ENCODE measurements around the gene GP2. TPM values are rescaled to one million over a fixed set of nuclear protein-coding genes. Genes with fewer than 3 reads are reported as not detected.

GP2 gene
- total and polyA plus RNA-seq, 9 donors = 0.05 to 0.19 (median 0.08) TPM; not detected in 5

DNA sequence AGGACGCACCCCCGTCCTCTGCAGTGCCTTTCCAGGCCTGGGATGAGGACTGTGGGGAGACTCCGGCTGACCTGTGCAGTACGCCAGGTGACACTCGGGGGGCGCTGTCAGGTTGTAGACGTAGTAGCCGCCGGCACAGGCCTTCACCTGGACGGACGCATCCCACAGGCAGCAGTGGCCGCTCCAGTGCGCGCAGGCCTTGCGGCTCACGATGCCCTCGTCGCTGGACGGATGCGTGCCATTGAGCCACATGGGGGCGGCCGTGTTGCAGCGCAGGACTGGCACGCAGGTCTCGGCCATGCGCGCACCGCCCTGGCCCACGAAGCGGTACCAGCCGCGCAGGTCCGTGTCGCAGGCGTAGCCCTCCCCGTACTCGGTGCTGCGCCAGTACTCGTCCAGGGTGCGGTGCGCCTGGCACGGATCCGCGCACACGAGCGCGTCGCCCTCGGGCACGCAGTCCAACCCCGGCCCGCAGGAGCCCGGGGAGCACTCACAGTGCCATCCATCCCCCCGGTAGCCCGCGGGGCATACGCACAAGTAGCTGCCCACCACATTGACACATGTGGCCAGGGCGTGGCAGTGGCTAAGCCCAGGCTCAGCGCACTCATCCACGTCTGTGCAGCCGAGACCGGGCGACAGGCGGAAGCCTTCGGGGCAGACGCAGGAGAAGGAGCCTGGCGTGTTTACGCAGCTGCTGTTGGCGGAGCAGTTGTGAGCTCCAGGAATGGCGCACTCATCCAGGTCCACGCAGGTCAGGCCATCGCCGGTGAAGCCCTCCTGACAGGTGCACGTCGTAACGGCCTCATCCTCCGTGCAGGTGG lies 21.3 kb upstream of the GP2 start:
- WGBS (ENCODE audit: insufficient coverage) = 30% methylated on average over 77 of the region's 77 CpGs

GRCh38 chr16:20347666-20348364 lies 20.5 kb upstream of the GP2 start:
- H3K4me1 ChIP-seq (ENCODE audit: control insufficient read depth, insufficient read depth, low read length) = no peaks in the 10 kb centered on the region
- H3K4me3 ChIP-seq (ENCODE audit: low read length) = no peak overlapping the region
- no peaks in the 10 kb centered on the region for H3K36me3 ChIP-seq (ENCODE audit: control insufficient read depth, insufficient read depth, low read length)
- no peak for DNase-seq
- 69% methylated on average over 7 of the region's 12 CpGs for WGBS (ENCODE audit: insufficient coverage)
- no peak overlapping the region for H3K27ac ChIP-seq (ENCODE audit: low read length)
- no peaks in the 10 kb centered on the region for H3K9me3 ChIP-seq (replicated peaks; ENCODE audit: control insufficient read depth, low read depth, low read length)
- peaks cover 4% of the 10 kb centered on the region for H3K27me3 ChIP-seq (ENCODE audit: control insufficient read depth, insufficient read depth, low read length)

More for the DNA sequence above, 21.3 kb upstream of the GP2 start:
- no peaks in the 10 kb centered on the region for H3K9me3 ChIP-seq (replicated peaks; ENCODE audit: control insufficient read depth, low read depth, low read length)
- no peak overlapping the region for H3K4me3 ChIP-seq (ENCODE audit: low read length)
- H3K4me1 ChIP-seq (ENCODE audit: control insufficient read depth, insufficient read depth, low read length) = no peaks in the 10 kb centered on the region
- no peak overlapping the region for H3K27ac ChIP-seq (ENCODE audit: low read length)
- peaks cover 4% of the 10 kb centered on the region for H3K27me3 ChIP-seq (ENCODE audit: control insufficient read depth, insufficient read depth, low read length)
- DNase-seq = no peak
- no peaks in the 10 kb centered on the region for H3K36me3 ChIP-seq (ENCODE audit: control insufficient read depth, insufficient read depth, low read length)

- Histone ChIP-seq H3K9me3 (replicated peaks; ENCODE audit: control insufficient read depth, low read depth, low read length) (no peaks in the 10 kb centered on the region), H3K36me3 (ENCODE audit: control insufficient read depth, insufficient read depth, low read length) (no peaks in the 10 kb centered on the region), H3K4me1 (ENCODE audit: control insufficient read depth, insufficient read depth, low read length) (no peaks in the 10 kb centered on the region), H3K27me3 (ENCODE audit: control insufficient read depth, insufficient read depth, low read length) (peaks cover 4% of the 10 kb centered on the region), H3K4me3 (ENCODE audit: low read length) (no peak overlapping the region), H3K27ac (ENCODE audit: low read length) (no peak overlapping the region)
- WGBS (ENCODE audit: insufficient coverage) = 92% methylated on average over 3 of the region's 5 CpGs
- DNase-seq = no peak
Measured at GRCh38 chr16:20344611-20345010, 17.3 kb upstream of the GP2 start.

- Histone ChIP-seq H3K4me1 (ENCODE audit: control insufficient read depth, insufficient read depth, low read length) (no peaks in the 10 kb centered on the region), H3K9me3 (replicated peaks; ENCODE audit: control insufficient read depth, low read depth, low read length) (no peaks in the 10 kb centered on the region), H3K27ac (ENCODE audit: low read length) (no peak overlapping the region), H3K36me3 (ENCODE audit: control insufficient read depth, insufficient read depth, low read length) (no peaks in the 10 kb centered on the region), H3K27me3 (ENCODE audit: control insufficient read depth, insufficient read depth, low read length) (no peaks in the 10 kb centered on the region), H3K4me3 (ENCODE audit: low read length) (no peak overlapping the region)
- no peak for DNase-seq
- WGBS (ENCODE audit: insufficient coverage) = 94% methylated on average over 2 of the region's 3 CpGs
Measured at GRCh38 chr16:20339744-20340143, 12.4 kb upstream of the GP2 start.

- H3K4me3 ChIP-seq (ENCODE audit: low read length) = no peak overlapping the region
- H3K27me3 ChIP-seq (ENCODE audit: control insufficient read depth, insufficient read depth, low read length) = no peaks in the 10 kb centered on the region
- no CpG with 5 or more reads among the region's 2 CpGs for WGBS (ENCODE audit: insufficient coverage)
- no peaks in the 10 kb centered on the region for H3K9me3 ChIP-seq (replicated peaks; ENCODE audit: control insufficient read depth, low read depth, low read length)
- no peaks in the 10 kb centered on the region for H3K4me1 ChIP-seq (ENCODE audit: control insufficient read depth, insufficient read depth, low read length)
- DNase-seq = no peak
- H3K27ac ChIP-seq (ENCODE audit: low read length) = no peak overlapping the region
- H3K36me3 ChIP-seq (ENCODE audit: control insufficient read depth, insufficient read depth, low read length) = no peaks in the 10 kb centered on the region
Measured at GRCh38 chr16:20336955-20337354, 9.6 kb upstream of the GP2 start.

- Histone ChIP-seq H3K27me3 (ENCODE audit: control insufficient read depth, insufficient read depth, low read length) (no peaks in the 10 kb centered on the region), H3K4me3 (ENCODE audit: low read length) (no peak overlapping the region)
Measured at GRCh38 chr16:20334396-20334795, 7.1 kb upstream of the GP2 start.

GRCh38 chr16:20333120-20333519 lies 5.8 kb upstream of the GP2 start:
- H3K36me3 ChIP-seq (ENCODE audit: control insufficient read depth, insufficient read depth, low read length) = no peaks in the 10 kb centered on the region
- no peak overlapping the region for H3K4me3 ChIP-seq (ENCODE audit: low read length)
- no peak for DNase-seq
- no peaks in the 10 kb centered on the region for H3K9me3 ChIP-seq (replicated peaks; ENCODE audit: control insufficient read depth, low read depth, low read length)
- H3K27ac ChIP-seq (ENCODE audit: low read length) = no peak overlapping the region
- H3K27me3 ChIP-seq (ENCODE audit: control insufficient read depth, insufficient read depth, low read length) = no peaks in the 10 kb centered on the region
- no peaks in the 10 kb centered on the region for H3K4me1 ChIP-seq (ENCODE audit: control insufficient read depth, insufficient read depth, low read length)
- WGBS (ENCODE audit: insufficient coverage) = 69% methylated on average over 4 of the region's 5 CpGs

More at GRCh38 chr16:20334396-20334795, 7.1 kb upstream of the GP2 start:
- H3K9me3 ChIP-seq (replicated peaks; ENCODE audit: control insufficient read depth, low read depth, low read length) = no peaks in the 10 kb centered on the region
- no peaks in the 10 kb centered on the region for H3K36me3 ChIP-seq (ENCODE audit: control insufficient read depth, insufficient read depth, low read length)
- DNase-seq = no peak
- no CpG with 5 or more reads among the region's 1 CpG for WGBS (ENCODE audit: insufficient coverage)
- no peaks in the 10 kb centered on the region for H3K4me1 ChIP-seq (ENCODE audit: control insufficient read depth, insufficient read depth, low read length)
- no peak overlapping the region for H3K27ac ChIP-seq (ENCODE audit: low read length)

- Histone ChIP-seq H3K4me1 (ENCODE audit: control insufficient read depth, insufficient read depth, low read length) (no peaks in the 10 kb centered on the region), H3K27ac (ENCODE audit: low read length) (no peak overlapping the region), H3K9me3 (replicated peaks; ENCODE audit: control insufficient read depth, low read depth, low read length) (no peaks in the 10 kb centered on the region), H3K4me3 (ENCODE audit: low read length) (no peak overlapping the region), H3K36me3 (ENCODE audit: control insufficient read depth, insufficient read depth, low read length) (no peaks in the 10 kb centered on the region), H3K27me3 (ENCODE audit: control insufficient read depth, insufficient read depth, low read length) (no peaks in the 10 kb centered on the region)
- DNase-seq = no peak
- 79% methylated on average over 3 of the region's 8 CpGs for WGBS (ENCODE audit: insufficient coverage)
Measured at GRCh38 chr16:20332411-20332810, 5.1 kb upstream of the GP2 start.

GRCh38 chr16:20331635-20332034 lies 4.3 kb upstream of the GP2 start:
- no peak for DNase-seq
- no peaks in the 10 kb centered on the region for H3K9me3 ChIP-seq (replicated peaks; ENCODE audit: control insufficient read depth, low read depth, low read length)

GRCh38 chr16:20329392-20330138 lies 2.3 kb upstream of the GP2 start:
- no peaks in the 10 kb centered on the region for H3K27me3 ChIP-seq (ENCODE audit: control insufficient read depth, insufficient read depth, low read length)
- 83% methylated on average over 1 of the region's 5 CpGs for WGBS (ENCODE audit: insufficient coverage)
- no peak overlapping the region for H3K4me3 ChIP-seq (ENCODE audit: low read length)
- no peaks in the 10 kb centered on the region for H3K9me3 ChIP-seq (replicated peaks; ENCODE audit: control insufficient read depth, low read depth, low read length)
- DNase-seq = no peak
- H3K4me1 ChIP-seq (ENCODE audit: control insufficient read depth, insufficient read depth, low read length) = no peaks in the 10 kb centered on the region
- no peaks in the 10 kb centered on the region for H3K36me3 ChIP-seq (ENCODE audit: control insufficient read depth, insufficient read depth, low read length)
- H3K27ac ChIP-seq (ENCODE audit: low read length) = no peak overlapping the region

More at GRCh38 chr16:20331635-20332034, 4.3 kb upstream of the GP2 start:
- H3K27me3 ChIP-seq (ENCODE audit: control insufficient read depth, insufficient read depth, low read length) = no peaks in the 10 kb centered on the region
- no peaks in the 10 kb centered on the region for H3K36me3 ChIP-seq (ENCODE audit: control insufficient read depth, insufficient read depth, low read length)
- no CpG with 5 or more reads among the region's 5 CpGs for WGBS (ENCODE audit: insufficient coverage)
- H3K4me3 ChIP-seq (ENCODE audit: low read length) = no peak overlapping the region
- no peak overlapping the region for H3K27ac ChIP-seq (ENCODE audit: low read length)
- H3K4me1 ChIP-seq (ENCODE audit: control insufficient read depth, insufficient read depth, low read length) = no peaks in the 10 kb centered on the region

Measured in muscle of leg (tissue), 11 donors.